H9 (cell line): ENCODE measurements around the gene HES6. TPM values are rescaled to one million over a fixed set of nuclear protein-coding genes. Genes with fewer than 3 reads are reported as not detected.

Source experiments
- DNase-seq: peaks from one replicate; pipeline ENCODE4 v3.0.0-alpha.2; 2017
- H2AFZ ChIP-seq: one replicate; pipeline ENCODE4 v1.6.1; 2013; ENCODE audit warnings: mild to moderate bottlenecking, low read length, control low read depth, moderate library complexity
- H2AK5ac ChIP-seq: 2 replicates; pipeline ENCODE4 v1.6.1; 2013; ENCODE audit warnings: low read length, control low read depth, mixed read lengths; ENCODE audit not compliant: insufficient read length
- H2BK120ac ChIP-seq: one replicate; pipeline ENCODE4 v1.6.1; 2013; ENCODE audit warnings: low read depth, mild to moderate bottlenecking, low read length, control low read depth, inconsistent platforms; ENCODE audit not compliant: poor library complexity, severe bottlenecking
- H2BK12ac ChIP-seq: 2 replicates; pipeline ENCODE4 v1.6.1; 2013; ENCODE audit warnings: low read length, control low read depth, mixed read lengths, low read depth; ENCODE audit not compliant: insufficient read length
- H2BK15ac ChIP-seq: 2 replicates; pipeline ENCODE4 v1.6.1; 2013; ENCODE audit warnings: low read depth, low read length, control low read depth
- H2BK20ac ChIP-seq: one replicate; pipeline ENCODE4 v1.6.1; 2013; ENCODE audit warnings: low read depth, mild to moderate bottlenecking, low read length, control low read depth, inconsistent platforms; ENCODE audit not compliant: poor library complexity, severe bottlenecking
- H2BK5ac ChIP-seq: 2 replicates; pipeline ENCODE4 v1.6.1; 2013; ENCODE audit warnings: low read length, control low read depth, mixed read lengths; ENCODE audit not compliant: insufficient read length
- H3K14ac ChIP-seq: 2 replicates; pipeline ENCODE4 v1.6.1; 2013; ENCODE audit warnings: low read length, control low read depth; ENCODE audit not compliant: insufficient read depth
- H3K18ac ChIP-seq: 2 replicates; pipeline ENCODE4 v1.6.1; 2013; ENCODE audit warnings: low read depth, mild to moderate bottlenecking, mixed read lengths, low read length, control low read depth; ENCODE audit not compliant: insufficient read length
- H3K23ac ChIP-seq: 2 replicates; pipeline ENCODE4 v1.6.1; 2013; ENCODE audit warnings: low read length, control low read depth, mixed read lengths, low read depth; ENCODE audit not compliant: insufficient read length
- H3K23me2 ChIP-seq: 2 replicates; pipeline ENCODE4 v1.6.1; 2013; ENCODE audit warnings: low read depth, mild to moderate bottlenecking, mixed read lengths, low read length, control low read depth; ENCODE audit not compliant: insufficient read length, poor library complexity, severe bottlenecking
- H3K27ac ChIP-seq: 2 replicates; pipeline ENCODE4 v1.5.1; 2013; ENCODE audit warnings: low read length, control low read depth, mixed read lengths, low read depth; ENCODE audit not compliant: insufficient read length
- H3K27me3 ChIP-seq: 2 replicates; pipeline ENCODE4 v1.6.1; 2013; ENCODE audit warnings: low read length, control low read depth, inconsistent platforms; ENCODE audit not compliant: insufficient read depth
- H3K4ac ChIP-seq: 2 replicates; pipeline ENCODE4 v1.6.1; 2013; ENCODE audit warnings: low read depth, mild to moderate bottlenecking, control low read depth, inconsistent platforms, low read length, moderate library complexity
- H3K4me1 ChIP-seq: 2 replicates; pipeline ENCODE4 v1.6.1; 2013; ENCODE audit warnings: low read length, control low read depth, inconsistent platforms; ENCODE audit not compliant: insufficient read depth
- H3K4me2 ChIP-seq: 2 replicates; pipeline ENCODE4 v1.6.1; 2013; ENCODE audit warnings: low read length, control low read depth, mixed read lengths; ENCODE audit not compliant: insufficient read length, insufficient read depth
- H3K56ac ChIP-seq: 2 replicates; pipeline ENCODE4 v1.6.1; 2013; ENCODE audit warnings: low read depth, mild to moderate bottlenecking, mixed read lengths, low read length, control low read depth; ENCODE audit not compliant: insufficient read length
- H3K79me1 ChIP-seq: 2 replicates; pipeline ENCODE4 v1.6.1; 2013; ENCODE audit warnings: low read depth, mild to moderate bottlenecking, moderate library complexity, low read length, control low read depth, inconsistent platforms; ENCODE audit not compliant: insufficient read depth, poor library complexity, severe bottlenecking
- H3K79me2 ChIP-seq: 2 replicates; pipeline ENCODE4 v1.6.1; 2013; ENCODE audit warnings: low read length, control low read depth, inconsistent platforms; ENCODE audit not compliant: insufficient read depth
- H3K9ac ChIP-seq: 2 replicates; pipeline ENCODE4 v1.6.1; 2013; ENCODE audit warnings: low read length, control low read depth, mixed read lengths; ENCODE audit not compliant: insufficient read length; ENCODE audit errors: extremely low read depth
- H3K9me3 ChIP-seq: one replicate; pipeline ENCODE4 v1.6.1; 2013; ENCODE audit warnings: low read depth, low read length, inconsistent platforms; ENCODE audit not compliant: control insufficient read depth
- H3T11ph ChIP-seq: one replicate; pipeline ENCODE4 v1.6.1; 2013; ENCODE audit warnings: mild to moderate bottlenecking, low read length, control low read depth, inconsistent platforms
- H4K20me1 ChIP-seq: one replicate; pipeline ENCODE4 v1.6.1; 2013; ENCODE audit not compliant: control insufficient read depth, insufficient read length, insufficient read depth
- H4K5ac ChIP-seq: 2 replicates; pipeline ENCODE4 v1.6.1; 2013; ENCODE audit warnings: low read depth, mild to moderate bottlenecking, mixed read lengths, low read length, control low read depth; ENCODE audit not compliant: insufficient read length
- H4K8ac ChIP-seq: replicated peaks from 2 replicates; pipeline ENCODE4 v1.6.1; 2013; ENCODE audit warnings: low read length, control low read depth, mixed read lengths, low read depth; ENCODE audit not compliant: insufficient read length
- H4K91ac ChIP-seq: 2 replicates; pipeline ENCODE4 v1.6.1; 2013; ENCODE audit warnings: low read depth, mild to moderate bottlenecking, moderate library complexity, mixed read lengths, low read length, control low read depth; ENCODE audit not compliant: insufficient read length
- H3K27ac Mint-ChIP-seq, 3 experiments: 2 replicates in 2 of 3; 3 replicates in 1 of 3; pipeline ENCODE4 v1.8.0; 2020 to 2021; ENCODE audit warnings: mixed read lengths in 3 of 3, mild to moderate bottlenecking in 1 of 3, moderate library complexity in 1 of 3
- H3K27me3 Mint-ChIP-seq: 2 replicates; pipeline ENCODE4 v1.8.0; 2021; ENCODE audit warnings: low read depth, mild to moderate bottlenecking, moderate library complexity, mixed read lengths
- H3K36me3 Mint-ChIP-seq, 3 experiments: 2 replicates in 2 of 3; 3 replicates in 1 of 3; pipeline ENCODE4 v1.8.0; 2020 to 2021; ENCODE audit warnings: low read depth in 3 of 3, mixed read lengths in 3 of 3; ENCODE audit not compliant: insufficient read depth in 1 of 3
- H3K4me1 Mint-ChIP-seq, 2 experiments: 2 replicates each; pipeline ENCODE4 v1.8.0; 2020; ENCODE audit warnings: mixed read lengths in 2 of 2
- H3K4me3 Mint-ChIP-seq, 2 experiments: 2 replicates in 1 of 2; 3 replicates in 1 of 2; pipeline ENCODE4 v1.8.0; 2020 to 2021; ENCODE audit warnings: mild to moderate bottlenecking in 2 of 2, mixed read lengths in 2 of 2, moderate library complexity in 1 of 2
- H3K9me3 Mint-ChIP-seq, 2 experiments: 2 replicates in 1 of 2; 3 replicates in 1 of 2; pipeline ENCODE4 v1.8.0; 2020; ENCODE audit warnings: mild to moderate bottlenecking in 2 of 2, mixed read lengths in 2 of 2, moderate library complexity in 1 of 2
- CTCF ChIP-seq: fragments of 200-600 bp; sonication (generic); conservative IDR thresholded peaks from 3 replicates; pipeline ENCODE4 v1.8.0; 2021; ENCODE audit warnings: antibody characterized with exemption, mild to moderate bottlenecking
- WGBS: extraction: QIAGEN DNeasy Blood & Tissue Kit; methylation state at CpG from one replicate; pipeline ENCODE4 v1.1.7; 2013; ENCODE audit warnings: missing lambda C conversion rate, low lambda C conversion rate, mixed read lengths; ENCODE audit not compliant: insufficient read length; ENCODE audit errors: extremely low coverage; 5-methylcytosine and 5-hydroxymethylcytosine counted together
- long read RNA-seq: library from polyadenylated mRNA; unstranded; transcript quantifications from one replicate; pipeline ENCODE4 v2.0.0, GENCODE V29; 2020
- total RNA-seq: library from RNA; stranded (reverse); gene quantifications from 2 replicates; pipeline ENCODE4 v1.2.1, GENCODE V29; 2021

The HES6 gene
- total RNA-seq = 27.1 and 27.7 TPM in 2 replicates
- long read RNA-seq, partial matches to known transcripts = 0 of 3 reads
- long read RNA-seq, other reads (novel, unspliced or antisense) = 2 of 3 reads

GRCh38 chr2:238239863-238240756 is at the start of gene HES6:
Gene HES6 (minus strand): TSS chr2:238240038. CDS start chr2:238239905, 133 bp downstream.
- H3K4me1 ChIP-seq = peaks cover 3% of the 10 kb centered on the region; the same call in 1 of the 2 replicates
- TF ChIP-seq CTCF = no peak
- no peak within 1 kb of the TSS for H2BK20ac ChIP-seq
- H3K36me3 Mint-ChIP-seq = peaks cover 4 to 6% (median 6%) of the 10 kb centered on the region in 3 experiments
- H3K18ac ChIP-seq = peak within 1 kb of the TSS; percentile 28
- H3K14ac ChIP-seq = peak within 1 kb of the TSS; percentile 73
- H3K27me3 ChIP-seq = peaks cover 15% of the 10 kb centered on the region; the same call in 1 of the 2 replicates
- peak within 1 kb of the TSS in 2 of 3 experiments; percentile 83 to 95; a peak in 4 of 7 replicates for H3K27ac Mint-ChIP-seq
- H3K79me1 ChIP-seq = no peaks in the 10 kb centered on the region
- H3K4me2 ChIP-seq = peak within 1 kb of the TSS; percentile 41
- no peak within 1 kb of the TSS for H3K23ac ChIP-seq
- no peak within 1 kb of the TSS for H4K91ac ChIP-seq
- H3K23me2 ChIP-seq = peaks cover 4% of the 10 kb centered on the region
- peak; percentile 94 for DNase-seq
- peaks cover 2 to 3% of the 10 kb centered on the region in 2 experiments; a peak in 3 of 5 replicates for H3K9me3 Mint-ChIP-seq
- no peaks in the 10 kb centered on the region; the same call in 1 of the 2 replicates for H3K79me2 ChIP-seq
- no peaks in the 10 kb centered on the region for H3K9me3 ChIP-seq
- no peak within 1 kb of the TSS for H2BK5ac ChIP-seq
- no peak within 1 kb of the TSS for H3K27ac ChIP-seq
- no peak within 1 kb of the TSS for H3K56ac ChIP-seq
- no peak within 1 kb of the TSS for H2BK15ac ChIP-seq
- WGBS = no CpG with 5 or more reads among the region's 105 CpGs
- no peak within 1 kb of the TSS for H2BK120ac ChIP-seq
- peak within 1 kb of the TSS; percentile 75 to 85 for H3K4me3 Mint-ChIP-seq
- H2AK5ac ChIP-seq = no peak within 1 kb of the TSS
- H3K4me1 Mint-ChIP-seq = peaks cover 12 to 18% of the 10 kb centered on the region in 2 experiments
- no peak within 1 kb of the TSS for H3K4ac ChIP-seq
- H3K27me3 Mint-ChIP-seq = peaks cover 52% of the 10 kb centered on the region
- no peak within 1 kb of the TSS for H4K5ac ChIP-seq
- peak within 1 kb of the TSS; percentile 15 for H3K9ac ChIP-seq
- H4K20me1 ChIP-seq = no peaks in the 10 kb centered on the region
- H3T11ph ChIP-seq = no peak within 1 kb of the TSS
- no peak within 1 kb of the TSS for H2AFZ ChIP-seq
- H4K8ac ChIP-seq = no peak within 1 kb of the TSS
- H2BK12ac ChIP-seq = no peak within 1 kb of the TSS
